MM.1S (cell line): ENCODE data around the gene DIP2C.

ENCODE experiments used
- CTCF ChIP-seq: fragments of 300-600 bp; sonication (generic); IDR thresholded peaks from 2 replicates; pipeline ENCODE4 v1.5.1; 2016; ENCODE audit warnings: antibody characterized with exemption, low read length, mixed read lengths
- EZH2 ChIP-seq: fragments of 300-600 bp; sonication (generic); optimal IDR thresholded peaks from 2 replicates; pipeline ENCODE3; 2017; ENCODE audit warnings: low read depth, mild to moderate bottlenecking, antibody characterized with exemption, low read length, mixed read lengths

GRCh38 chr10:675532-675931, 13.9 kb downstream of the DIP2C start:
- no peak for TF ChIP-seq CTCF
- TF ChIP-seq EZH2, result no peak
